Activated CD8-positive, alpha-beta T cell treated with anti-CD3 and anti-CD28 coated beads, Interleukin-2, amount 10 ng/mL, durations not matched to agents 7 days and 5 days (primary cell): ENCODE measurements around the gene CPNE5. TPM values are rescaled to one million over a fixed set of nuclear protein-coding genes. Genes with fewer than 3 reads are reported as not detected.

ENCODE experiments used
- ATAC-seq: fragments of 150-1000 bp; cut with Tn5 transposase; one replicate; pipeline ENCODE4 v1.10.0; 2021; ENCODE audit warnings: moderate library complexity
- CTCF ChIA-PET: fragments of 350-600 bp; sonication (Branson Sonifier 250); formaldehyde crosslinking; loops from one replicate; lab custom pipeline; 2021; ENCODE audit warnings: antibody characterized with exemption; lab: Charles Lee
- POLR2A ChIA-PET: fragments of 350-600 bp; sonication (Branson Sonifier 250); formaldehyde crosslinking; loops from one replicate; lab custom pipeline; 2021; ENCODE audit warnings: antibody characterized with exemption; lab: Charles Lee
- DNase-seq: peaks from one replicate; pipeline ENCODE4 v3.0.0-alpha.2; 2020
- H3K27ac Mint-ChIP-seq: one replicate; pipeline ENCODE4 v1.8.0; 2021; ENCODE audit warnings: mild to moderate bottlenecking, mixed read lengths
- H3K27me3 Mint-ChIP-seq: one replicate; pipeline ENCODE4 v1.8.0; 2021; ENCODE audit warnings: low read depth, mixed read lengths
- H3K36me3 Mint-ChIP-seq: one replicate; pipeline ENCODE4 v1.8.0; 2021; ENCODE audit warnings: low read depth, mixed read lengths
- H3K4me1 Mint-ChIP-seq: one replicate; pipeline ENCODE4 v1.8.0; 2021; ENCODE audit warnings: low read depth, mixed read lengths
- H3K4me3 Mint-ChIP-seq: one replicate; pipeline ENCODE4 v1.8.0; 2021; ENCODE audit warnings: mild to moderate bottlenecking, mixed read lengths
- H3K9me3 Mint-ChIP-seq: one replicate; pipeline ENCODE4 v1.8.0; 2022; ENCODE audit warnings: mixed read lengths; ENCODE audit not compliant: insufficient read depth
- total RNA-seq, 2 experiments: library from RNA; stranded (reverse); gene quantifications; one replicate each; pipeline ENCODE4 v1.2.3, GENCODE V29; 2021

CPNE5 gene
- total RNA-seq, 2 experiments from 2014 or later: 1.4 to 1.7 TPM

GRCh38 chr6:36701401-36701991 is 137.7 kb downstream of the CPNE5 start:
- ATAC-seq: peak; percentile 65
- Mint-ChIP-seq H3K4me1 (peaks cover 14% of the 10 kb centered on the region), H3K36me3 (no peaks in the 10 kb centered on the region), H3K4me3 (no peak overlapping the region), H3K27ac (no peak overlapping the region), H3K27me3 (no peaks in the 10 kb centered on the region), H3K9me3 (no peaks in the 10 kb centered on the region)
- peak; percentile 34 for DNase-seq
- CTCF ChIA-PET: no interaction called here
- POLR2A ChIA-PET: interaction anchor here (0.7 to 1.2 kb wide), 2 partner anchors 16 to 210 kb away, joined by 3 read pairs; no protein-coding TSS in a partner anchor

DNA sequence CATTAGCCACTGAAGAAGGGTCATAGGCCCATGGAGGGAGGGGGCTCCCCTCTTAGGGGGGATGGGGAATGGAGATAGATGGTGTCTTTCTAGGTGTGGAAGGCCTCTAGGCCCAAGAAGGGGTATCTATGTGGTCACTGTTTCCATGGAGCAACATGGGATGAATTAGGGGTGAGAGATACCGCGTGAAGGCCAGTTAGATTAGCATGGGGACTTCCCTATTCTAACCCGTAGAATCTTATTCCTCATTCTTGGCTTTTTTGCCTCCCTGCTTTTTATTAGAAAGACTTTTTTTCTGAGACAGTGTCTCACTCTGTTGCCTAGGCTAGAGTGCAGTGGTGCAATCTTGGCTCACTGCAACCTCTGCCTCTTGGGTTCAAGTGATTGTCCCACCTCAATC is 138.4 kb downstream of the CPNE5 start:
- Mint-ChIP-seq H3K4me1 (peaks cover 16% of the 10 kb centered on the region), H3K4me3 (no peak overlapping the region), H3K27me3 (no peaks in the 10 kb centered on the region), H3K9me3 (no peaks in the 10 kb centered on the region), H3K27ac (no peak overlapping the region), H3K36me3 (no peaks in the 10 kb centered on the region)
- ChIA-PET POLR2A (interaction anchor here (0.7 to 1.2 kb wide), 2 partner anchors 16 to 209 kb away, joined by 3 read pairs; no protein-coding TSS in a partner anchor), CTCF (no interaction called here)
- ATAC-seq (no peak), DNase-seq (no peak)

DNA sequence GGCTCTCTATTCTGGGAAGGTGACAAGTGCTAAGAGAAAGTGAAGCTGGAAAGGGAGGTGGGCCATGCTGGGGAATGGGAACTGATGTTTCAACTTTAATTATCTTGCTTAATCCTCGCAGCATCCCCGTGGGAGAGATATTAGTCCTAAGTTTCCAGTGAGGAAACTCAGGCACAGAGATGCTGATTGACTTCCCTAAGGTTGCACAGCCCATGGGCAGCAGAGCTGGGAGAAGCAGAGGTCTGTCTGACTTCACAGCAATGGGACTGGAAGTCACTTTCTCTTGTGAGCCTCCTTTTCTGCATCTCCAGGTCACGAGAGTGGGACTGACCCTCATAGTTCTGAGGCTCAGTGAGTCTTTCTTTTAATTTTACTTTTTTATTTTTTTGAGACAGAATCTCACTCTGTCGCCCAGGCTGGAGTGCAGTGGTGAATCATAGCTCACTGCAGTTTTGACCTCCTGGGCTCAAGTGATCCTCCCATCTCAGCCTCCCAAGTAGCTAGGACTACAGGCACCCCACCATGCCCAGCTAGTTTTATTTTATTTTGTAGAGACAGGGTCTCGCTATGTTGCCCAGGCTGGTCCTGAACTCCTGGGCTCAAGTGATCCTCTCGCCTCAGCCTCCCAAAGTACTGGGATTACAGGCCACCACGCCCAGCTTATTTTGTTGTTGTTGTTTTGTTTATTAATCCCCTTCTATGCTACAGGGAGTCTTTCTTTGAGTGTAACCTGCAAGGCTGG is 139.0 kb downstream of the CPNE5 start:
- no peaks in the 10 kb centered on the region for H3K9me3 Mint-ChIP-seq
- no peaks in the 10 kb centered on the region for H3K27me3 Mint-ChIP-seq
- DNase-seq (no peak), ATAC-seq (no peak)
- POLR2A ChIA-PET: no interaction called here
- H3K4me3 Mint-ChIP-seq: no peak overlapping the region
- H3K36me3 Mint-ChIP-seq: no peaks in the 10 kb centered on the region
- no peak overlapping the region for H3K27ac Mint-ChIP-seq
- CTCF ChIA-PET: interaction anchor here (1.0 kb wide), 1 partner anchor 28 kb away, joined by 3 read pairs; no protein-coding TSS in a partner anchor
- H3K4me1 Mint-ChIP-seq: peaks cover 18% of the 10 kb centered on the region

DNA sequence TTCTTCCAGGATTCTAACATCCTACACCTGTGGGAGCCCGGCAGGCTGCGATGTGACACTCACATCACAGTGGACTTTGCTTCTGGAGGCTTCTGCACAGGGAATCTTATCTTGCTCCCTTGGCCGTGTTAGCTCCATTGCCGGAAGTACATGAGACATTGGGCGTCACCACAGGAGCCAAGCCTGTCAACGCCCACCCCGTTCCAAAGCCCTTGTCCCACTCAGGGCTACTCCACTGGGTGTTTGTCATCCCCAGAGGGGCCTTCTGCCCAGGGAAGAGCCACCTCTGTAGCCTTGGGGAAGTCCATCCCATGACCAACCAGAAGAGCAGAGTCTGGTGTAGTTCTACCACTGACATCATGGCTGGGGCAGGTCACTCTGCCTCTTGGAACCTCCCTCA is 139.9 kb downstream of the CPNE5 start:
- H3K36me3 Mint-ChIP-seq: no peaks in the 10 kb centered on the region
- no peak overlapping the region for H3K4me3 Mint-ChIP-seq
- no peaks in the 10 kb centered on the region for H3K9me3 Mint-ChIP-seq
- no peaks in the 10 kb centered on the region for H3K27me3 Mint-ChIP-seq
- ATAC-seq (no peak), DNase-seq (no peak)
- no peak overlapping the region for H3K27ac Mint-ChIP-seq
- ChIA-PET CTCF (interaction anchor here (1.0 kb wide), 1 partner anchor 29 kb away, joined by 3 read pairs; no protein-coding TSS in a partner anchor), POLR2A (no interaction called here)
- H3K4me1 Mint-ChIP-seq: peaks cover 20% of the 10 kb centered on the region

GRCh38 chr6:36698871-36699271 is 140.4 kb downstream of the CPNE5 start:
- Mint-ChIP-seq H3K27me3 (no peaks in the 10 kb centered on the region), H3K36me3 (no peaks in the 10 kb centered on the region), H3K4me1 (peaks cover 20% of the 10 kb centered on the region), H3K9me3 (no peaks in the 10 kb centered on the region), H3K27ac (no peak overlapping the region), H3K4me3 (no peak overlapping the region)
- ChIA-PET POLR2A (no interaction called here), CTCF (no interaction called here)
- ATAC-seq (no peak), DNase-seq (no peak)

DNA sequence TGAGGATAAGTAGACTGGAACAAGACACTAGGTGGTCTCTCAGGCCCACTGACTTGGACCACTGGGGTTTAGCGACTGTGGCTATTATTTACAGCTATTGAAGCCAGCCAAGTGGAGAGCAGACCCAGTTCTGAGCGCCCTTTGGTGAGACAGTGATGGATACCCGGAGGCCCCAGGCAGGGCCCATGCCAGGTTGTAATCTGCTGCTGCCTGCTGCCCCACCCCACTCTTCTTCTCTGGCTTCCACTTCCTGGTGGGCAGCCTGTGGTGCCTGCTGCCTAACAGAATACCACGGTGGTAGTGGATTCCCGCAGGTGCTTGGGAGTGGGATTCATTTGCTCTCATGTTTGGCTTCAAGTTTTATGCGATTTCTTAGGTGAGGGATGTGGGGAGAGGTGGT is 141.0 kb downstream of the CPNE5 start:
- H3K4me1 Mint-ChIP-seq: peaks cover 25% of the 10 kb centered on the region
- no peaks in the 10 kb centered on the region for H3K27me3 Mint-ChIP-seq

DNA sequence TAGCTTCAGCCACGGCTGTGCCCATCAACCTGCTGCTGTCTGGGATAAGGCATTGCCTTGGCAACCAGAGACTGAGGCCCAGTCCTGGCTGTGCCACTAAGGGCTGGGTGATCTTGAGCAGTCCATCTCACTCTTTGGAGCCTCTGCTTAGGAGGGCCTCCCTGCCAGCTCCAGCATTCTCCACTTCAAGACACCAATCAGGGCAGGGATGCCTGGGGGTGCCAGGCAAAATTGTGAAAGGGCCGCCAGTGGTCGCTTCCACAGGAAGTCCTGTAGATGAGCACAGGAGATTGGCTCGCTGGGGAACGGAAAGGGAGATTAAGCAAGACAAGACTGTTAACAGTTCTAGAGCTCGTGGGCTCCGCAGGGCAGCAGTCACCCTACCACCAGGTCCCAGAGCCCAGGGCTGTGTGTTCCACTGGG is 141.8 kb downstream of the CPNE5 start, which contains the start of gene RAB44:
Gene RAB44, plus strand, starts transcription at position 346 of the 423 bp plus-strand sequence. CDS start 6,410 bp downstream, outside the sequence.
- no peaks in the 10 kb centered on the region for H3K9me3 Mint-ChIP-seq
- H3K27ac Mint-ChIP-seq: no peak within 1 kb of the TSS
- no peak for DNase-seq
- no peak for ATAC-seq
- no peak within 1 kb of the TSS for H3K4me3 Mint-ChIP-seq
- no peaks in the 10 kb centered on the region for H3K27me3 Mint-ChIP-seq
- ChIA-PET CTCF (interaction anchor here (1.7 kb wide), 1 partner anchor 62 kb away, joined by 5 read pairs; no protein-coding TSS in a partner anchor), POLR2A (interaction anchor here (0.6 to 0.9 kb wide), 2 partner anchors 9 to 19 kb away, joined by 3 to 4 read pairs; partner anchors contain the start of gene CDKN1A)
- peaks cover 32% of the 10 kb centered on the region for H3K4me1 Mint-ChIP-seq
- H3K36me3 Mint-ChIP-seq: no peaks in the 10 kb centered on the region

More for the DNA sequence above, 141.0 kb downstream of the CPNE5 start:
- no peaks in the 10 kb centered on the region for H3K36me3 Mint-ChIP-seq
- no peaks in the 10 kb centered on the region for H3K9me3 Mint-ChIP-seq
- ChIA-PET POLR2A (interaction anchor here (0.9 kb wide), 1 partner anchor 10 kb away, joined by 4 read pairs; no protein-coding TSS in a partner anchor), CTCF (interaction anchor here (1.7 kb wide), 1 partner anchor 61 kb away, joined by 5 read pairs; no protein-coding TSS in a partner anchor)
- ATAC-seq (no peak), DNase-seq (no peak)
- H3K4me3 Mint-ChIP-seq: no peak overlapping the region
- no peak overlapping the region for H3K27ac Mint-ChIP-seq

DNA sequence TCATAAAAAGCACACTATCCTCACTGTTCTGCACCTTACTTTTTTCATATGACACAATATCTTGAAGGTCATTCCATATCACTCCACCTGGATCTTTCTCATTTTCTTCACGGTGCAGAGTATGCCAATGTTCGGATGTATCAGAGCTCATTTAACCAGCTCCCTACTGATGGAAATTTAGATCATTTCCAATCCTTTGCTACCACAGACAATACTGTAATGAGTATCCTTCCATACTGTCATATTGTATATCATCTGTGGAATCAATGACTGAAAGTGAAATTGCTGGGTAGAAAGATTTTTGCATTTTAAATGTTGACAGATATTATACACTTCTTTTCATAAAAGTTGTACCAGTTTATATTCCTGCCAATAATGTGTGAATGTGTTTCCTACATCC is 143.8 kb downstream of the CPNE5 start:
- Mint-ChIP-seq H3K27ac (no peak overlapping the region), H3K36me3 (no peaks in the 10 kb centered on the region), H3K4me1 (peaks cover 44% of the 10 kb centered on the region), H3K4me3 (no peak overlapping the region), H3K27me3 (no peaks in the 10 kb centered on the region), H3K9me3 (no peaks in the 10 kb centered on the region)
- ATAC-seq: no peak
- CTCF ChIA-PET: interaction anchor here (0.7 to 1.3 kb wide), 5 partner anchors 10 to 87 kb away, joined by 3 to 4 read pairs (median 3); no protein-coding TSS in a partner anchor
- no peak for DNase-seq
- POLR2A ChIA-PET: no interaction called here

DNA sequence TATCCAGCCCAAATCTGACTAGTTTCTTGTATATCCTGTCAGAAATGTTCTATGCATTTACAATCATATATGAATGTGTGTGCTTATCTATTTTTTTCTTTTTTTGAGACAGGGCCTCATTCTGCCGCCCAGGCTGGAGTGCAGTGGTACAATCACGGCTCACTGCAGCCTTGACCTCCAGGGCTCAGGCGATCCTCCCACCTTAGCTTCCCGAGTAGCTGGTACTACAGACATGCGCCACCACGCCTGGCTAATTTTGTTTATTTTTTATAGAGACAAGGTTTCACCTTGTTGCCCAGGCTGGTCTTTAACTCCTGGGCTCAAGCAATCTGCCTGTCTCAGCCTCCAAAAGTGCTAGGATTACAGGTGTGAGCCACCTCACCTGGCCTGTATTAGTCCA is 144.6 kb downstream of the CPNE5 start:
- Mint-ChIP-seq H3K9me3 (no peaks in the 10 kb centered on the region), H3K27me3 (no peaks in the 10 kb centered on the region), H3K4me1 (peaks cover 46% of the 10 kb centered on the region), H3K27ac (no peak overlapping the region), H3K36me3 (no peaks in the 10 kb centered on the region), H3K4me3 (no peak overlapping the region)
- DNase-seq: no peak
- ChIA-PET CTCF (interaction anchor here (1.3 kb wide), 2 partner anchors 14 to 71 kb away, joined by 3 read pairs; no protein-coding TSS in a partner anchor), POLR2A (no interaction called here)
- no peak for ATAC-seq

DNA sequence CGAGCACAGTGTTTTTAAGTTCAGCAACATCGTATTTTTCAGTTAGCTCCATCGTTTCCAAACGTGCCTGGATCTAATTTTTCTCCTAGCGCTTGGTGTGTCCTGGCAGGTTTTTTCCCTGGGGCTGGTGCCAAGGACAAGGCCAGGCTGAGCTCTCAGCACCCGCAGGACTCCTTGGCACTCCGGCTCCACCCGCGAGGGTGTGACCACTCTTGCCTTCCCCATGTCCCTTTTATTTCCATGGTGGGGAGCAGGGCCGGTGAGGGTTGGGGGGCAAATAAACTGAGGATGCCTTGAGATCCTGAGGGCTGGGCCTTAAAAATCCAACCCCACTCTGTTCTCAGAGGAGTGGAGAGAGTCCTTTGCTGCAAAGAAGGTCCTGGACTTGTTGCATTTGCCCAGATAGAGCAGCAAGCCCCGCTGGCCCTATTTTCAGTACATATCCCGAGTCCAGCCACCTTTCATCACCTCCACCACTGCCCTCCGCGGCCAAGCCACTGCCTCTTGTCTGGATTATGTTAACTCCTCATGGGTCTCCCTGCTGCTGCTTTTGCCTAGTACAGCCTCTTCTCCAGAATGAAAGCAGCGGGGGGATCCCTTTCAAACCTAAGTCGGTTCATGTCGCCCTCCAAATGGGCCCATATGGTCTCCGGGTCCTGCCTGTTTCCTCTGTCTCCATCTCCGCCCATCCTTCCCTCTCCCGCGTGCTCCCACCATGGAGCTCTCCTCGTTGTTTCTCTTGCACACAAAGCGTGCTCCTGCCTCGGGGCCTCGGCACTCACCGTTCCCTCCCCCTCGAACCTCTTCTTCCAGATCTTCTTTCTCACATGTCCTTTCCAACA is 146.2 kb downstream of the CPNE5 start:
- ChIA-PET POLR2A (interaction anchor here (0.8 to 1.3 kb wide), 4 partner anchors 10 to 15 kb away, joined by 3 to 5 read pairs (median 4); partner anchors contain the start of gene CDKN1A), CTCF (interaction anchor here (0.8 to 4.5 kb wide), 4 partner anchors 14 to 78 kb away, joined by 3 to 40 read pairs (median 6); partner anchors contain the start of gene CDKN1A)
- Mint-ChIP-seq H3K27ac (peak overlapping the region; percentile 86), H3K27me3 (no peaks in the 10 kb centered on the region), H3K4me3 (no peak overlapping the region), H3K4me1 (peaks cover 46% of the 10 kb centered on the region), H3K36me3 (no peaks in the 10 kb centered on the region), H3K9me3 (no peaks in the 10 kb centered on the region)
- ATAC-seq (no peak), DNase-seq (no peak)

DNA sequence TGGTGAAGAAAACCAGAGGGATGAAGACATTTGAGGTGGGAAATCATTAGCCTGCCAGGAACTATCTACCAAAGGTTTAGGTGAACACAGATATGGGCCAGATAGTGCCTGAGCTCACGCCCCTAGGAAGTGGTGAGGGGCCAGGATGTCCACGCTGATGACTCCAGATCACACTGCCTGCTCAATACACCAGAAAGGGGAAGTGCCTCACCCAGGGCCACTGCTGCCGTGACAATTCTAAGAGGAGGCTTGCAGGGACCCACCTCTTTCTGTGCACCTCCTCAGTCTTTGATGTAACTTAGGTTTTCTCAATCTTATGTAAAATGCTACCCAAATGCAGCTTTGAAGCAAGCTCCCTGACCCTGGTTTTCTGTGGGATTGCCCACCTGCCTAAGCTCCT is 147.0 kb downstream of the CPNE5 start:
- ChIA-PET CTCF (interaction anchor here (0.6 to 4.5 kb wide), 5 partner anchors 13 to 77 kb away, joined by 3 to 40 read pairs (median 5); partner anchors contain the start of gene CDKN1A), POLR2A (interaction anchor here (0.8 to 1.3 kb wide), 4 partner anchors 9 to 14 kb away, joined by 3 to 5 read pairs (median 4); partner anchors contain the start of gene CDKN1A)
- Mint-ChIP-seq H3K27me3 (no peaks in the 10 kb centered on the region), H3K4me1 (peaks cover 46% of the 10 kb centered on the region), H3K27ac (peak overlapping the region; percentile 86), H3K4me3 (peak overlapping the region; percentile 9), H3K9me3 (no peaks in the 10 kb centered on the region), H3K36me3 (peaks cover 5% of the 10 kb centered on the region)
- DNase-seq (peak; percentile 78), ATAC-seq (peak; percentile 90)
